AG09319 (cell line): ENCODE results near the gene ERCC3.
"Not testable (repeated sequence)": the region's sequence is repeated elsewhere in the genome, so short reads cannot be mapped to it uniquely, and the experiment has no call there.

Experiments
- DNase-seq: peaks from one replicate; pipeline ENCODE4 v3.0.0-alpha.2; 2010; ENCODE audit warnings: low read depth; ENCODE audit errors: extremely low read depth
- TF ChIP-seq, protein P1 (sequence below): IDR thresholded peaks from 2 replicates; pipeline ENCODE4 v1.5.1; 2011; ENCODE audit warnings: low read depth, mild to moderate bottlenecking, inconsistent platforms, low read length, moderate library complexity

ERCC3 gene

GRCh38 chr2:127259355-127259754 is 34.6 kb downstream of the ERCC3 start:
- DNase-seq, result no peak
- TF ChIP-seq, protein P1, sequence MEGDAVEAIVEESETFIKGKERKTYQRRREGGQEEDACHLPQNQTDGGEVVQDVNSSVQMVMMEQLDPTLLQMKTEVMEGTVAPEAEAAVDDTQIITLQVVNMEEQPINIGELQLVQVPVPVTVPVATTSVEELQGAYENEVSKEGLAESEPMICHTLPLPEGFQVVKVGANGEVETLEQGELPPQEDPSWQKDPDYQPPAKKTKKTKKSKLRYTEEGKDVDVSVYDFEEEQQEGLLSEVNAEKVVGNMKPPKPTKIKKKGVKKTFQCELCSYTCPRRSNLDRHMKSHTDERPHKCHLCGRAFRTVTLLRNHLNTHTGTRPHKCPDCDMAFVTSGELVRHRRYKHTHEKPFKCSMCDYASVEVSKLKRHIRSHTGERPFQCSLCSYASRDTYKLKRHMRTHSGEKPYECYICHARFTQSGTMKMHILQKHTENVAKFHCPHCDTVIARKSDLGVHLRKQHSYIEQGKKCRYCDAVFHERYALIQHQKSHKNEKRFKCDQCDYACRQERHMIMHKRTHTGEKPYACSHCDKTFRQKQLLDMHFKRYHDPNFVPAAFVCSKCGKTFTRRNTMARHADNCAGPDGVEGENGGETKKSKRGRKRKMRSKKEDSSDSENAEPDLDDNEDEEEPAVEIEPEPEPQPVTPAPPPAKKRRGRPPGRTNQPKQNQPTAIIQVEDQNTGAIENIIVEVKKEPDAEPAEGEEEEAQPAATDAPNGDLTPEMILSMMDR, result no peak

- TF ChIP-seq, protein P1, result no peak
- no peak for DNase-seq
These were observed 37.1 kb downstream of the ERCC3 start for GRCh38 chr2:127256866-127257265.

- DNase-seq, result no peak
- TF ChIP-seq, protein P1, result no peak
These were observed 37.6 kb downstream of the ERCC3 start for GRCh38 chr2:127256381-127256780.

- DNase-seq, result no peak
- TF ChIP-seq, protein P1, result no peak
These were observed 38.2 kb downstream of the ERCC3 start for GRCh38 chr2:127255721-127256120.

GRCh38 chr2:127255146-127255545 is 38.8 kb downstream of the ERCC3 start:
- TF ChIP-seq, protein P1, result no peak

DNA sequence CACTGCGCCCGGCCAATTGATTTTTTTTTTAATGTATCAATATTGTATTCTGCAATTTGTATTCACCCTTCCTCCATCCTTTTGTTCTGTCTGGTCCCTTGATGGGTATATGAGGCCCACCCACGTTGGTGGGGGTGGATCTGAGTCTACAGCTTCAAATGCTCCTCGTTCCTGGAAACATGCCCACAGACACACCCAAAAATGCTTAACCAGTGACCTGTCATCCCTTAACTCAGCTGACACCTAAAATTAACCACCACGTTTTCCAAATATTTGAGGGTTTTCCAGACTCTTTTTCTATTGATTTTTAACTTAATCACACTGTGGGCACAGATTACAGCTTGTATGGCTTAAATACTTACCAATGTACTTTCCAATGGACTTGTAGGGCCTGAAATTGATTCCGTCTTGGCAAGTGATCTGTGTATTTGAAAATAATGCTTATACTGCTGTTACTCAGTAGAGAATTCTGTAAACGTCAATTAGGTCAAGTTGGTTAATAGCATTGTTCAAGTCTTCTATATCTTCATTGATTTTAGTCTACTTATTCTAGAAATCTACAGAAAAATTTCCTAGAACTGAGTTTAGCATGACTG is 39.5 kb downstream of the ERCC3 start:
- TF ChIP-seq, protein P1, result no peak
- DNase-seq, result no peak

More at GRCh38 chr2:127255146-127255545, 38.8 kb downstream of the ERCC3 start:
- no peak for DNase-seq

DNA sequence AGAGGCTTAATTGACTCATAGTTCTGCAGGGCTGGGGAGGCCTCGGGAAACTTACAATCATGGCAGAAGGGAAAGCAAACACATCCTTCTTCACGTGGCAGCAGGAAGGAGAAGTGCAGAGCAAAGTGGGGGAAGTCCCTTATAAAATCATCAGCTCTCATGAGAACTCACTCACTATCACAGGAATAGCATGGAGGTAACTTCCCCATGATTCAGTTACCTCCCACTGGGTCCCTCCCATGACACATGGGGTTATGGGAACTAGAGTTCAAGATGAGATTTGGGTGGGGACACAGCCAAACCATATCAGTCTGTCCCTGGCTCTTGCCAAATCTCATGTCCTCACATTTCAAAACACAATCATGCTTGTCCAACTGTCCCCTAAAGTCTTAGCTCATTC is 52.8 kb downstream of the ERCC3 start:
- not testable (repeated sequence) for DNase-seq

DNA sequence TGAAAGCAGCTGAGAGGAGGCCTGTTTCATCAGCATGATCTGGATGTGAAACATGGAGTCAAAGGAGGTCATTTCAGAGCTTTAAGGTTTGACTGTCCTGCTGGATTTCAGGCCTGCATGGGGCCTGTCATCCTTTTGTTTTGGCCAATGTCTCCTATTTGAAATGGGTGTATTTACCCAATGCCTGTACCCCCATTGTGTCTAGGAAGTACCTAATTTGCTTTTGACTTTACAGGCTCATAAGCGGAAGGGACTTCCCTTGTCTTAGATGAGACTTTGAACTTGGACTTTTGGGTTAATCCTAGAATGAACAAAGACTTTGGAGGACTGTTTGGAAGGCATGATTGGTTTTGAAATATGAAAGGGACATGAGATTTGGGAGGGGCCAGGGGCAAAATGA is 54.5 kb downstream of the ERCC3 start:
- DNase-seq, result no peak
- TF ChIP-seq, protein P1, result no peak

DNA sequence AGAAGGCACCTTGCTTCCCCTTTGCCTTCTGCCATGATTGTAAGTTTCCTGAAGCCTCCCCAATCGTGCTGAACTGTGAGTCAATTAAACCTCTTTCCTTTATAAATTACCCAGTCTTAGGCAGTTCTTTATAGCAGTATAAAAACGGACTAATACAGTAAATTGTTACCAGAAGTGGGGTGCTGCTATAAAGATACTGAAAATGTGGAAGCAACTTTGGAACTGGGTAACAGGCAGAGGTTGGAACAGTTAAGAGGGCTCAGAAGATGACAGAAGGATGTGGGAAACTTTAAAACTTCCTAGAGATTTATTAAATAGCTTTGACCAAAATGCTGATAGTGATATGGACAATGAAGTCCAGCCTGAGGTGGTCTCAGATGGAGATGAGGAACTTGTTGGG is 56.2 kb downstream of the ERCC3 start:
- DNase-seq, result not testable (repeated sequence)
